Measurements from ENCODE around the gene VMA21. TPM values are rescaled to one million over a fixed set of nuclear protein-coding genes. Genes with fewer than 3 reads are reported as not detected.

VMA21 gene
- total and polyA plus RNA-seq, 2 of the 4 experiments (the other 2 are of a cell fraction), result 12.3 to 28.5 TPM

DNA sequence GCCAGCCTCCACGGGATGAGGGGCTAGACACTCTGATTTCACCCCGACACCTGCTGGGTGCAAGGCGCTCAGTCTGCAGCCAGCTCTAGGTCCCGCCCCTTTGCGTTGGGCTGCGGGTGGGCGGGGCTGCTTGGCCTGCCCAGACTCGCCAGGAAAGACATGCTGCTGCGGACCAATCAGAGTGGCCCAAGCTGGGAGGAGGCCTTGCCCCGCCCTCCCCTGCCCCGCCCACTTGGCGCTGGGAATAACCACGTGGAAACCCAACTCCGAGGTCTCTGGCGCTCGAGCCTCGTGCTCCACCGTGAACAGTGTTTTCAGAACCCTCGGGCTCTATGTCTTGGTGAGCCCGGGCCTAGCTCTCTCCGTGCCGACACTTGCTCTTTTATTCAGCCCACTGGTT lies 5.3 kb upstream of the VMA21 start:
- H4K20me1 ChIP-seq (ENCODE audit: insufficient read depth, low read length), result no peaks in the 10 kb centered on the region
- H3K9me3 ChIP-seq (ENCODE audit: control insufficient read depth, insufficient read depth, low read length), result no peaks in the 10 kb centered on the region
- H3K18ac ChIP-seq (ENCODE audit: low read depth, low read length), result no peak overlapping the region
- no peak overlapping the region for H3K56ac ChIP-seq (ENCODE audit: extremely low read depth, insufficient read depth, low read length)
- H4K8ac ChIP-seq (ENCODE audit: low read depth in 2 of 2, low read length in 2 of 2), result no peak overlapping the region
- dilution Hi-C loops (cut with HindIII; ENCODE audit: low sequenced_read_pairs, unreplicated experiment), result no loop called here
- no peak overlapping the region for H4K91ac ChIP-seq (ENCODE audit: insufficient read depth, low read depth, low read length)
- TF ChIP-seq CHD1 (IDR thresholded peaks at IDR 0.05; ENCODE audit: low read depth, low read length) (no peak), NFE2L2 (IDR thresholded peaks at IDR 0.05; ENCODE audit: low read depth, low read length) (no peak), CEBPB (IDR thresholded peaks at IDR 0.05; ENCODE audit: low read depth, low read length) (no peak), FOS (IDR thresholded peaks at IDR 0.05; ENCODE audit: low read depth, low read length) (no peak), SMC3 (IDR thresholded peaks at IDR 0.05; ENCODE audit: low read depth, low read length) (no peak), BHLHE40 (IDR thresholded peaks at IDR 0.05; ENCODE audit: low read depth, low read length) (no peak), MXI1 (IDR thresholded peaks at IDR 0.05; ENCODE audit: borderline replicate concordance, low read depth, low read length) (no peak), POLR2A (IDR thresholded peaks at IDR 0.05; ENCODE audit: low read depth, low read length) (no peak)
- TF ChIP-seq, protein P1, sequence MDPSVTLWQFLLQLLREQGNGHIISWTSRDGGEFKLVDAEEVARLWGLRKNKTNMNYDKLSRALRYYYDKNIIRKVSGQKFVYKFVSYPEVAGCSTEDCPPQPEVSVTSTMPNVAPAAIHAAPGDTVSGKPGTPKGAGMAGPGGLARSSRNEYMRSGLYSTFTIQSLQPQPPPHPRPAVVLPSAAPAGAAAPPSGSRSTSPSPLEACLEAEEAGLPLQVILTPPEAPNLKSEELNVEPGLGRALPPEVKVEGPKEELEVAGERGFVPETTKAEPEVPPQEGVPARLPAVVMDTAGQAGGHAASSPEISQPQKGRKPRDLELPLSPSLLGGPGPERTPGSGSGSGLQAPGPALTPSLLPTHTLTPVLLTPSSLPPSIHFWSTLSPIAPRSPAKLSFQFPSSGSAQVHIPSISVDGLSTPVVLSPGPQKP (IDR thresholded peaks at IDR 0.05; ENCODE audit: borderline replicate concordance, low read depth, low read length), result no peak
- TF ChIP-seq, protein P2, sequence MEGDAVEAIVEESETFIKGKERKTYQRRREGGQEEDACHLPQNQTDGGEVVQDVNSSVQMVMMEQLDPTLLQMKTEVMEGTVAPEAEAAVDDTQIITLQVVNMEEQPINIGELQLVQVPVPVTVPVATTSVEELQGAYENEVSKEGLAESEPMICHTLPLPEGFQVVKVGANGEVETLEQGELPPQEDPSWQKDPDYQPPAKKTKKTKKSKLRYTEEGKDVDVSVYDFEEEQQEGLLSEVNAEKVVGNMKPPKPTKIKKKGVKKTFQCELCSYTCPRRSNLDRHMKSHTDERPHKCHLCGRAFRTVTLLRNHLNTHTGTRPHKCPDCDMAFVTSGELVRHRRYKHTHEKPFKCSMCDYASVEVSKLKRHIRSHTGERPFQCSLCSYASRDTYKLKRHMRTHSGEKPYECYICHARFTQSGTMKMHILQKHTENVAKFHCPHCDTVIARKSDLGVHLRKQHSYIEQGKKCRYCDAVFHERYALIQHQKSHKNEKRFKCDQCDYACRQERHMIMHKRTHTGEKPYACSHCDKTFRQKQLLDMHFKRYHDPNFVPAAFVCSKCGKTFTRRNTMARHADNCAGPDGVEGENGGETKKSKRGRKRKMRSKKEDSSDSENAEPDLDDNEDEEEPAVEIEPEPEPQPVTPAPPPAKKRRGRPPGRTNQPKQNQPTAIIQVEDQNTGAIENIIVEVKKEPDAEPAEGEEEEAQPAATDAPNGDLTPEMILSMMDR (conservative IDR thresholded peaks at IDR 0.05; ENCODE audit: low read depth, low read length), result no peak
- TF ChIP-seq, protein P3, sequence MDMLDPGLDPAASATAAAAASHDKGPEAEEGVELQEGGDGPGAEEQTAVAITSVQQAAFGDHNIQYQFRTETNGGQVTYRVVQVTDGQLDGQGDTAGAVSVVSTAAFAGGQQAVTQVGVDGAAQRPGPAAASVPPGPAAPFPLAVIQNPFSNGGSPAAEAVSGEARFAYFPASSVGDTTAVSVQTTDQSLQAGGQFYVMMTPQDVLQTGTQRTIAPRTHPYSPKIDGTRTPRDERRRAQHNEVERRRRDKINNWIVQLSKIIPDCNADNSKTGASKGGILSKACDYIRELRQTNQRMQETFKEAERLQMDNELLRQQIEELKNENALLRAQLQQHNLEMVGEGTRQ (IDR thresholded peaks at IDR 0.05; ENCODE audit: low read depth, low read length), result no peak
- no peak overlapping the region for H4K5ac ChIP-seq (ENCODE audit: low read depth, low read length)
- CTCF ChIA-PET, result no interaction called here
- H3K79me1 ChIP-seq (ENCODE audit: low read depth in 1 of 2, low read length in 2 of 2), result no peaks in the 10 kb centered on the region
- no peaks in the 10 kb centered on the region for H3K36me3 ChIP-seq (ENCODE audit: control insufficient read depth, insufficient read depth, low read length)
- H2BK15ac ChIP-seq (ENCODE audit: low read depth, low read length), result no peak overlapping the region
- H2BK120ac ChIP-seq (ENCODE audit: low read depth, low read length), result no peak overlapping the region
- H3K4me3 ChIP-seq (ENCODE audit: insufficient read depth, low read depth, low read length), result no peak overlapping the region
- no peak overlapping the region for H2AK5ac ChIP-seq (ENCODE audit: low read depth, low read length)
- no peak overlapping the region for H3K14ac ChIP-seq (replicated peaks; ENCODE audit: low read depth, low read length)
- H3K9me1 ChIP-seq (ENCODE audit: insufficient read depth, low read length), result no peaks in the 10 kb centered on the region
- no peak overlapping the region for H2BK5ac ChIP-seq (ENCODE audit: low read depth, low read length, poor library complexity, severe bottlenecking)
- POLR2A ChIA-PET (ENCODE audit: unreplicated experiment), result no interaction called here
- ATAC-seq (ENCODE audit: low read depth) (no peak), DNase-seq (no peak)
- no peaks in the 10 kb centered on the region for H3K27me3 ChIP-seq (ENCODE audit: control insufficient read depth, insufficient read depth, low read length)
- in situ Hi-C loops (cut with MboI; ENCODE audit: low sequenced_read_pairs), result no loop called here
- H2AK9ac ChIP-seq (replicated peaks; ENCODE audit: low read depth, low read length, poor library complexity), result no peak overlapping the region
- no peak overlapping the region for H3K4ac ChIP-seq (ENCODE audit: low read depth, low read length)
- no peak overlapping the region for H2AFZ ChIP-seq (replicated peaks; ENCODE audit: low read length, poor library complexity)
- no TSS peak for BruUV-seq (replicated peaks)
- no peak overlapping the region for H2BK20ac ChIP-seq (ENCODE audit: low read depth, low read length)
- no peak overlapping the region for H3K4me2 ChIP-seq (ENCODE audit: low read depth, low read length)
- intact Hi-C loops (cut with micrococcal nuclease), result no loop called here
- H3K9ac ChIP-seq (ENCODE audit: low read depth, low read length), result no peak overlapping the region
- WGBS, 2 experiments (ENCODE audit: extremely low coverage in 2 of 2, insufficient read length in 1 of 2), result 74% methylated on average over 5 of the region's 22 CpGs; no CpG with 5 or more reads in 1 of the 2 experiments
- H3K27ac ChIP-seq (ENCODE audit: insufficient read depth, low read length), result no peak overlapping the region
- peaks cover 2% of the 10 kb centered on the region; the same call in 1 of the 2 replicates for H3K4me1 ChIP-seq (ENCODE audit: control insufficient read depth, insufficient read depth, low read length)
- H3K23ac ChIP-seq (ENCODE audit: low read depth, low read length), result no peak overlapping the region

Data from IMR-90 (cell line).